ENCODE data around the gene C2orf72. TPM values are rescaled to one million over a fixed set of nuclear protein-coding genes. Genes with fewer than 3 reads are reported as not detected.

The C2orf72 gene
- total and polyA plus RNA-seq, 2 of the 13 experiments (the other 11 are each of a cell fraction or from before 2014, with no cell fraction given), result 147 to 203 TPM

DNA sequence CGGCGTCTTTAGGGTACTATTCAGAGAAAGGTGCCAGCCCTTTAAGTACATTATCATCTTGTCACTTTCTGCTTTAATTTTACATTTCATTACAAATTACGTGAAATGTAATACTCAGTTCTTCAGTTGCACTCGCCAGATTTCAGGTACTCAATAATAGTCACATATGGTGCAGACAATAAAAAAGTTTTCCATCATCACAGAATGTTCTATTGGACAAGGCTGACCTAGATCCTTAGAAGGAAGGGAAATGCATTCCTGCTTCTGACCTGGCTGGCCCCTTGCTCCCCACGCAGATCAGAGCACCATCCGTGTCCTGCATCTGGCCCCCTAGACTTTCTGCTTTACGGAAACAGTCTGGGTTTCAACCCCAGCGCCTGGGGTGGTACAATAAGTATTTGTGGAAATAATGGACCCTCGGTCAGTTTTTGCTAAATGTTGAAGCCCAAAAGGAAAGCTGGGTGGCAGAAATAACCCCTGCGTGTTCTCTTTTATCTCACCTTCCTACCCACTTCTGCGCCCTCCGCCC is 681 bp upstream of the C2orf72 start:
- H4K20me1 ChIP-seq (ENCODE audit: insufficient read depth, low read length), result peaks cover 6% of the 10 kb centered on the region; the same call in 1 of the 2 replicates
- H3K36me3 ChIP-seq (replicated peaks in 1 of 2; ENCODE audit: control insufficient read depth in 1 of 2, insufficient read depth in 2 of 2, low read length in 2 of 2), result peaks cover 6 to 7% of the 10 kb centered on the region in 2 experiments
- FAIRE-seq, result no peak
- no peak overlapping the region for H2AFZ ChIP-seq (ENCODE audit: low read length)
- peak overlapping the region; percentile 66 to 83 (median 79); a peak in 5 of 6 replicates for H3K4me3 ChIP-seq (replicated peaks in 1 of 3; ENCODE audit: insufficient read depth in 1 of 3, low read depth in 2 of 3, low read length in 3 of 3)
- H3K9me3 ChIP-seq (ENCODE audit: low read length), result no peaks in the 10 kb centered on the region
- in situ Hi-C loops (cut with HindIII; ENCODE audit: extremely low pct_ligation_motif_present, low pct_unique_long_range_greater_than_20kb) (no loop called here), intact Hi-C loops (cut with micrococcal nuclease; ENCODE audit: unreplicated experiment) (no loop called here)
- CTCF ChIA-PET (ENCODE audit: low intra/inter-chr PET ratio, low total read pairs), result interaction anchor here (2.7 kb wide), 1 partner anchor 16 kb away, joined by 25 read pairs; no protein-coding TSS in a partner anchor
- POLR2A ChIA-PET, result interaction anchor here (1.0 to 8.5 kb wide), 2 partner anchors 13 to 25 kb away, joined by 4 to 399 read pairs; no protein-coding TSS in a partner anchor
- H3K4me2 ChIP-seq (ENCODE audit: low read depth, low read length), result peak overlapping the region; percentile 84
- no peak for DNase-seq (ENCODE audit: low spot score)
- peaks cover 87% of the 10 kb centered on the region for H3K4me1 ChIP-seq (ENCODE audit: insufficient read depth, low read length)
- no peaks in the 10 kb centered on the region; a peak in 1 of 5 replicates for H3K27me3 ChIP-seq (ENCODE audit: control insufficient read depth in 1 of 2, insufficient read depth in 2 of 2, low read length in 2 of 2)
- ATAC-seq, result no peak
- TSS peak; percentile 72 for BruUV-seq (replicated peaks)
- H3K9ac ChIP-seq (ENCODE audit: insufficient read depth, low read depth, low read length), result peak overlapping the region; percentile 36; the same call in 1 of the 2 replicates
- H3K27ac ChIP-seq (ENCODE audit: extremely low read length, insufficient read depth, low read length), result peak overlapping the region; percentile 66
- WGBS (ENCODE audit: low lambda C conversion rate), result 84% methylated on average over 12 of the region's 12 CpGs
- peaks cover 36% of the 10 kb centered on the region for H3K79me2 ChIP-seq (ENCODE audit: insufficient read depth, low read length)
- TF ChIP-seq CEBPG (CRISPR knock-in tag; IDR thresholded peaks at IDR 0.05) (no peak), CHD4 (IDR thresholded peaks at IDR 0.05; ENCODE audit: borderline replicate concordance, low read length) (0 out of 2 replicates have a peak, but pooled peaks have one; percentile 10), IRF2 (CRISPR knock-in tag; IDR thresholded peaks at IDR 0.05) (no peak), NCOA1 (CRISPR knock-in tag; IDR thresholded peaks at IDR 0.05) (0 out of 2 replicates have a peak, but pooled peaks have one; percentile 53), ISX (CRISPR knock-in tag; conservative IDR thresholded peaks at IDR 0.05) (no peak), ZNF614 (CRISPR knock-in tag; IDR thresholded peaks at IDR 0.05; ENCODE audit: borderline replicate concordance) (0 out of 2 replicates have a peak, but pooled peaks have one; percentile 44), ZFAT (CRISPR knock-in tag; conservative IDR thresholded peaks at IDR 0.05) (no peak), ZNF788 (CRISPR knock-in tag; IDR thresholded peaks at IDR 0.05; ENCODE audit: borderline replicate concordance) (no peak), NCOR1 (IDR thresholded peaks at IDR 0.05; ENCODE audit: borderline replicate concordance, low read length) (no peak), ZNF354B (CRISPR knock-in tag; IDR thresholded peaks at IDR 0.05) (no peak), AGO2 (optimal IDR thresholded peaks at IDR 0.05; ENCODE audit: low read depth, low read length) (no peak), TSC22D2 (CRISPR knock-in tag; IDR thresholded peaks at IDR 0.05; ENCODE audit: borderline replicate concordance) (no peak)
- TF ChIP-seq, protein P1, sequence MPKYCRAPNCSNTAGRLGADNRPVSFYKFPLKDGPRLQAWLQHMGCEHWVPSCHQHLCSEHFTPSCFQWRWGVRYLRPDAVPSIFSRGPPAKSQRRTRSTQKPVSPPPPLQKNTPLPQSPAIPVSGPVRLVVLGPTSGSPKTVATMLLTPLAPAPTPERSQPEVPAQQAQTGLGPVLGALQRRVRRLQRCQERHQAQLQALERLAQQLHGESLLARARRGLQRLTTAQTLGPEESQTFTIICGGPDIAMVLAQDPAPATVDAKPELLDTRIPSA (CRISPR knock-in tag; IDR thresholded peaks at IDR 0.05; ENCODE audit: borderline replicate concordance), result no peak
- TF ChIP-seq, protein P2, sequence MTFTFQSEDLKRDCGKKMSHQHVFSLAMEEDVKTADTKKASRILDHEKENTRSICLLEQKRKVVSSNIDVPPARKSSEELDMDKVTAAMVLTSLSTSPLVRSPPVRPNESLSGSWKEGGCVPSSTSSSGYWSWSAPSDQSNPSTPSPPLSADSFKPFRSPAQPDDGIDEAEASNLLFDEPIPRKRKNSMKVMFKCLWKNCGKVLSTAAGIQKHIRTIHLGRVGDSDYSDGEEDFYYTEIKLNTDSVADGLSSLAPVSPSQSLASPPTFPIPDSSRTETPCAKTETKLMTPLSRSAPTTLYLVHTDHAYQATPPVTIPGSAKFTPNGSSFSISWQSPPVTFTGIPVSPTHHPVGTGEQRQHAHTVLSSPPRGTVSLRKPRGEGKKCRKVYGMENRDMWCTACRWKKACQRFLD (CRISPR knock-in tag; IDR thresholded peaks at IDR 0.05; ENCODE audit: borderline replicate concordance), result no peak
- TF ChIP-seq, protein P3, sequence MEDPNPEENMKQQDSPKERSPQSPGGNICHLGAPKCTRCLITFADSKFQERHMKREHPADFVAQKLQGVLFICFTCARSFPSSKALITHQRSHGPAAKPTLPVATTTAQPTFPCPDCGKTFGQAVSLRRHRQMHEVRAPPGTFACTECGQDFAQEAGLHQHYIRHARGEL (CRISPR knock-in tag; IDR thresholded peaks at IDR 0.05), result no peak
- TF ChIP-seq, protein P4, sequence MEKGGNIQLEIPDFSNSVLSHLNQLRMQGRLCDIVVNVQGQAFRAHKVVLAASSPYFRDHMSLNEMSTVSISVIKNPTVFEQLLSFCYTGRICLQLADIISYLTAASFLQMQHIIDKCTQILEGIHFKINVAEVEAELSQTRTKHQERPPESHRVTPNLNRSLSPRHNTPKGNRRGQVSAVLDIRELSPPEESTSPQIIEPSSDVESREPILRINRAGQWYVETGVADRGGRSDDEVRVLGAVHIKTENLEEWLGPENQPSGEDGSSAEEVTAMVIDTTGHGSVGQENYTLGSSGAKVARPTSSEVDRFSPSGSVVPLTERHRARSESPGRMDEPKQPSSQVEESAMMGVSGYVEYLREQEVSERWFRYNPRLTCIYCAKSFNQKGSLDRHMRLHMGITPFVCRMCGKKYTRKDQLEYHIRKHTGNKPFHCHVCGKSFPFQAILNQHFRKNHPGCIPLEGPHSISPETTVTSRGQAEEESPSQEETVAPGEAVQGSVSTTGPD (CRISPR knock-in tag; IDR thresholded peaks at IDR 0.05), result no peak
- TF ChIP-seq, protein P5, sequence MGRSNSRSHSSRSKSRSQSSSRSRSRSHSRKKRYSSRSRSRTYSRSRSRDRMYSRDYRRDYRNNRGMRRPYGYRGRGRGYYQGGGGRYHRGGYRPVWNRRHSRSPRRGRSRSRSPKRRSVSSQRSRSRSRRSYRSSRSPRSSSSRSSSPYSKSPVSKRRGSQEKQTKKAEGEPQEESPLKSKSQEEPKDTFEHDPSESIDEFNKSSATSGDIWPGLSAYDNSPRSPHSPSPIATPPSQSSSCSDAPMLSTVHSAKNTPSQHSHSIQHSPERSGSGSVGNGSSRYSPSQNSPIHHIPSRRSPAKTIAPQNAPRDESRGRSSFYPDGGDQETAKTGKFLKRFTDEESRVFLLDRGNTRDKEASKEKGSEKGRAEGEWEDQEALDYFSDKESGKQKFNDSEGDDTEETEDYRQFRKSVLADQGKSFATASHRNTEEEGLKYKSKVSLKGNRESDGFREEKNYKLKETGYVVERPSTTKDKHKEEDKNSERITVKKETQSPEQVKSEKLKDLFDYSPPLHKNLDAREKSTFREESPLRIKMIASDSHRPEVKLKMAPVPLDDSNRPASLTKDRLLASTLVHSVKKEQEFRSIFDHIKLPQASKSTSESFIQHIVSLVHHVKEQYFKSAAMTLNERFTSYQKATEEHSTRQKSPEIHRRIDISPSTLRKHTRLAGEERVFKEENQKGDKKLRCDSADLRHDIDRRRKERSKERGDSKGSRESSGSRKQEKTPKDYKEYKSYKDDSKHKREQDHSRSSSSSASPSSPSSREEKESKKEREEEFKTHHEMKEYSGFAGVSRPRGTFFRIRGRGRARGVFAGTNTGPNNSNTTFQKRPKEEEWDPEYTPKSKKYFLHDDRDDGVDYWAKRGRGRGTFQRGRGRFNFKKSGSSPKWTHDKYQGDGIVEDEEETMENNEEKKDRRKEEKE (IDR thresholded peaks at IDR 0.05), result no peak

Data from HepG2 (cell line).